ENCODE measurements around the gene TULP1.

- TF ChIP-seq CTCF (IDR thresholded peaks at IDR 0.05; ENCODE audit: low read length), result no peak
- no peak for TF ChIP-seq EZH2 (IDR thresholded peaks at IDR 0.05; ENCODE audit: borderline replicate concordance, low read length)
Observed at GRCh38 chr6:35473850-35474130, 38.9 kb downstream of the TULP1 start.
